ENCODE data around the gene PPP2R5E.
"Not testable (repeated sequence)": the region's sequence is repeated elsewhere in the genome, so short reads cannot be mapped to it uniquely, and the experiment has no call there.

Gene PPP2R5E

DNA sequence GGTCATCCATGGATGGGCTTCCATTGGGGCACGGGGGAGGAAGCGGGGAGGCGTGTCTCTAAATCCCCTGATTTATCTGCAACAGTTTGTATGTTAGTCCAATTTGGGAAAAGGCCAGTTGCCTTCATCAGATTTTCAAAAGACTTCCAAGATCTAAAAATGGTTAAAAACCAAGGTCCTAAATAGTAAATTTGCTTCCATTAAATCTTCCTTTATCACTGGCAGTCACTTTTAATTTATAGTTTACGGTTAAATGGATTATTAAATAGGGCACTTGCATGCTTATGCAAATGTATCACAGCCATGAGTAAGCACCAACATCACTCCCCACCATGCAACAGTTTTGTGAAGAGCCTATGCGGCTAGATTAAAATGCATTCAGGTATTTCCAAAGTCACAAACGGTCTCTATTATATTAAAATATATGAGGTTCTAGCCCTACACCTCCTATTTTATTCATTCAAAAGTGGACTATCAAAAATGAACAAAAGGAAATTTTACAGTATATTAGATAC lies 116.3 kb downstream of the PPP2R5E start:
- no peak for DNase-seq

DNA sequence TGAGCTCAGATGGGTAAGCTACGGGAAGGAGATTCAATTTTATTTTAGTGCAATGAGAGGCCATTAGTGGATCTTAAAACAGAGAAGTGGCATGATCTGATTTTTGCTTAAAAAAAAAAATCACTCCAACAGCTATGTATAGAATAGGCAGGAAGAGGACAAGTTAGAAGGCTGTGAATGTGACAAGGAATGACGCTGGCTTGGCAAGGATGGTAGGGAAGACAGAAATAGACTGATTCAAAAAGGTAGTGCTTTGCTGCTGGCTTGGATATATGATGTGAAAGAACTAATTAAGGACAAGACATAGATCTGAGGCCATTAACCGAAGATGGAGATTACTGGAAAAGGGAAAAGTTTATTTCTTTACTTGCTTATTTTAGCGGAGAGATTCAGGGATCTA lies 119.3 kb downstream of the PPP2R5E start:
- no peak for DNase-seq

DNA sequence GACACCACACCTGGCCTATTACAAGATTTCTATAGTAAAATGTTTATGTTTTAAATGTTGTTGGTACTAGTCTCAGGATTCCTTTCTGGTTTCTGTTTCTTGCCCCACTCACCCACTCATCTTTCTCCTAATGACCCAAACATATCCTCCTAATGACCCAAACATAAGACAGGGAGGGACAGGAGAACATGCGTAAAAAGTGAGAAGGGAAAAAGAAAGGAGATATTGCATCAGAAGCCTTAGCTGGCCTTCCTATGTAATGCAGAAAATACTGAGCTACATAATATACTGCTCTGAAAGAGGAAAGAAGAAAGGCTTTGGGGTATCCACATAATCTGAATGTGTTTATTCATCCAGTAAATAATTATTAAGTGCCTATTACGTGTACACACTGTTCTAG lies 119.8 kb downstream of the PPP2R5E start:
- DNase-seq: no peak

- DNase-seq: no peak
Observed at GRCh38 chr14:63421919-63422318, 121.3 kb downstream of the PPP2R5E start.

DNA sequence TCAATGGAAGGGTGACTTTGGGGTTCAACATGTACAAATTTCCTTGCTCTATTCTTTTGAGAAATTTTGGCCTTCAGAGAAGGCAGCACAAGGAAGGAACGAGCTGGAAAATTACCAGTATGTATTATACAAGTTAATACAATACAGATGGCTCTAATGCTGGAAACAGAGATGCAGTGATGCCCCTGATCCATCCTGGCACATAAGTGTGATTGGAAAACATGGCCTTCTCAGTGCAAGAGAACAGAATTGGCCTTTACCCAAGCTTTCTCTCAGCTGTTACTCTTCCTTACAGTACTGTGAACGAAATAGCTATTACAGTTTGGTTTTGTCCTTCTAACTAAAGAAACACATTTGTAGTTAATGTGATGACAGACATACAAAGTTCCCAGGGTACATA lies 122.0 kb downstream of the PPP2R5E start:
- no peak for DNase-seq

- DNase-seq: no peak
Observed at GRCh38 chr14:63418020-63418419, 125.2 kb downstream of the PPP2R5E start.

GRCh38 chr14:63413009-63413408 lies 130.2 kb downstream of the PPP2R5E start:
- no peak for DNase-seq

DNA sequence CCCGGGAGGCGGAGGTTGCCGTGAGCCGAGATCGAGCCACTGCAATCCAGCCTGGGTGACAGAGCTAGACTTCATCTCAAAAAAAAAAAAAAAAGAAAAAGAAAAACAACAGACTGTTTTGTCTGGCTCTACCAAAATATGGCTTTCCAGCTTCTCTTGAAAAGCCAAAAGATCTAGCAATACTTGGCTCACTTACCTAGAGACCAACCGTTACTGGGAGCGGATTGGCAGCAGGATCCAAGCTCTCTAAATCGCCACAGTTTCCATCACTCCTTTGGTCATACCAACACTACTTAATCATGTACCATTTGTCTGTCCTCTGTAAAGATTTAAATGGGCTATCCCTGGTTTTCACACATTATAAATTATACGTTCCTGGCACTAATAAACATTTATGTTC lies 136.8 kb downstream of the PPP2R5E start:
- DNase-seq: no peak

- no peak for DNase-seq
Observed at GRCh38 chr14:63405715-63406114, 137.5 kb downstream of the PPP2R5E start.

GRCh38 chr14:63404906-63405305 lies 138.3 kb downstream of the PPP2R5E start:
- DNase-seq: no peak

- no peak for DNase-seq
Observed at GRCh38 chr14:63401646-63402045, 141.5 kb downstream of the PPP2R5E start.

GRCh38 chr14:63398952-63399351 lies 144.2 kb downstream of the PPP2R5E start:
- DNase-seq: no peak

- DNase-seq: no peak
Observed at GRCh38 chr14:63394841-63395240, 148.3 kb downstream of the PPP2R5E start.

- DNase-seq: no peak
Observed at GRCh38 chr14:63394432-63394831, 148.7 kb downstream of the PPP2R5E start.

DNA sequence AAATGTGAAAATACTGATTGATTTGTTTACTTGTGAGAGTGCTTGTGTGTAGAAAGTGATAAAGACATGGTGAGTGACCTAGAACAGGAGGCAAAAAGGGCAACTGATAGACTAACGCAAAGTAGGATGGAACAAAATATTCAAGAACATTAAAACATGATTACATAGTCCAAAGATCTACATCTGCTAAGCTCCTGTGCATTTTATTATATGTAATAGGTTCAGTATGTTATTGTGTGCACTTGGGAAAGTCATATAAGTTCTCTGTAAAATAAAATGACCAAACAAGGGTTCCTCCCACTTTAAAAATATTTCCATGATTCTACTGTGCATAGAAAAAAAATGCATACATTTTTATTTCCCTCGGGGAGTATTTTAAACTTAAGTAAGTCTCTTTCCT lies 150.2 kb downstream of the PPP2R5E start:
- DNase-seq: no peak

- no peak for DNase-seq
Observed at GRCh38 chr14:63392236-63392635, 150.9 kb downstream of the PPP2R5E start.

DNA sequence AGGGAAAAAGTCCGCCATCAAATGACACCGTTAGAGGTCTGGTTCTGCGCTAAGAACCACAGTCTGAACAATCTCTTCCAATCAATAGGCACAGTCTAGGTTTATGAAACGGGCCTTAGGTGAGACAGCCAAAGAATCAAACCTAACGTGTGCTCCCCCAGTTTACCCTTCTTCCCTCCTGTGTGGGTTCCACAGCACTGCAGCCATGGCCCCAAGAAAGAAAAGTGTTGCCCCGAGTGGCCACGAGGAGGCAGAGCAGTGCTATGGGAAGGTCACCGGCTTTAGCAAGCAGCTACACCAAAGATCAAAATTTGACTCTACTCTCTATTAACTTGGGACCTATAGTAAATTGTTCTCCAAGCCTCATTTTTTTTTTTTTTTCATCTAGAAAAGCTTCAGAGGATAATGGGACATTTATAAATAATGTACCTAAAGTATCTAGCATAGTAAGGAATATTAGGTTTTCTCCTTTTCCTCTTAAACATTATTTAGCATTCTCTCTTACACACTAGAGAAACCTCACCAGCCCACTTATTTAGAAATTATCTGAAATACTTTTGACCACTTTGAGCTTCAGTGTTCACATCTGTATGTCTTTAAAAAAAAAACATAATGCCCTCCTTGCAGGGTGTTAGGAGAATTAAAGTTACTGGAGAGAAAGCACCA lies 154.3 kb downstream of the PPP2R5E start:
- no peak for DNase-seq

GRCh38 chr14:63387711-63388110 lies 155.5 kb downstream of the PPP2R5E start:
- DNase-seq: no peak

GRCh38 chr14:63383776-63384367 lies 159.3 kb downstream of the PPP2R5E start:
- DNase-seq: no peak

DNA sequence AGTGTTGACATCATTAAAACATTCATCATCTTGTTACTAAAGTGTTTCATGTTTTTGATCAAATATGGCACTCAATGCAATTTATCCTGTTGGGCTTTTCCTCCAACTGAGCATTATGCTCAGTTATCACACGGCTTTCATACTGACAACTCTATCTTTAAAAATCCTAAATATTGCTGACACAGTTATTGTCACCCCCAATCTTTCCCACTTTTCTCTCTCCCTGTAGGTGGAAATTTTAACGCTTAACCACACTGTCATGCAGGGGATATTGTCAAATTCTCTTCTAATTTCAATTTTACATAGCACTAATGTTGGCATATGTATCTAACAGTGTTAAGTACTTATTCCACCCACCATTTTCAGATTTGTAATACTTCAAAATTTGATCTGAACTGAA lies 164.7 kb downstream of the PPP2R5E start:
- DNase-seq: no peak

DNA sequence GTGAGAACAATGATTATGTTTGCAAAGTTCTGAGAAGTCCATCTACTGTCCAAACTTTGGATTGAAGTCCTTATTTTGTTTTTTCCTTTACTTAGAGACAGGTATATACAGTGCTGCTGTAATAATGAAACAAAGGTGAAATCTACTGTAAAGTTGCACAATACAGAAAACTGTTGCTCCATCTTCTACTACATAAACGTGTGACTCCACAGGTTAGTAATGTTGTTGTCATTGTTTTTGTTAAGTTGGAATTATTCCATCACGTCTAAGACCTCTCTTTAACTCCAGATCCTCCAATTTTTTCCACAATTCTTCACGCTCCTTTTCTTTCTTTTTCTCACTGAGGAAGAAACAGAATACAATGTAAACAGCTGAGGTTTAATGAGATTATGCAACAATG lies 167.4 kb downstream of the PPP2R5E start:
- DNase-seq: no peak

DNA sequence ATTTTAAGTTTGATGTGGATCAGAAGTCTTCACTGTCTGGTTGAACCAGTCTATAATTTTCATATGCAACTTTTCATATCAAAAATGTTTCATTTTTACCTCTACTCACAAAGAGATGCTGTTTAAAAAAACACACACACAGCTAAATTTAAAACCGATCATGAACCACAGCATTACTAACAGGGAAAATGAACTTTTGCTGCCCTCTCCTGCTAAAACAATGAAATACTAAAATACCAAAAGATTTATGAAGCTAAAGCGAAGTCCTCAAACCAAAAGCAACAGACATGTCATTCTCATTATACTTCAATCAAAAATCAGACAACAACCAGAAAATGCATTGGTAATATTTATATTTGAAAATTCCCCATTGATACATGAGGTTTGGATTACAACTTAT lies 171.6 kb downstream of the PPP2R5E start:
- DNase-seq: not testable (repeated sequence)

- no peak for DNase-seq
Observed at GRCh38 chr14:63371033-63371432, 172.1 kb downstream of the PPP2R5E start.

DNA sequence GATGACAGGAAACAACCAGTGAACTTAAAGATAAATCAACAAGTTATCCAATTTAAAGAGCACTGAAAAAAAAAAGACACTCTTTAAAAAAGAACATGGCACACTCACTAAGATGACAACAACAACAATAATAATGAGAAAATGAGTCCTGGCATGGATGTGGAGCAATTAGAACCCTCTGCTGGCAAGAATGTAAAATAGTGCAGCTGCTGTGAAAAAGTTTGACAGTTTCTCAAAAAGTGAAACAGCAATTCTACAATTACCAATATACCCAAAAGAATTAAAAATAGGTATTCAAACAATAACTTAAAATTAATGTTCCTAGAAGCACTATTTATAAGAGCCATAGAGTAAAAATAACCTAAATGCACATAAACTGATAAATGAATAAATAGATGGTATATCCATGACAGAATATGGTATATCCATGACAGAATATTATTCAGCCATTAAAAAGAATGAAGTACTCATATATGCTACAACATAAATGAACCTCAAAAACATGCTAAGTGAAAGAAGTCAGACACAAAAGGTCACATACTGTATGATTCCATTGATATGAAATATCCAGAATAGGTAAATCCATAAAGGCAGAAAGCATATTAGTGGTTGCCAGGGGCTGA lies 175.3 kb downstream of the PPP2R5E start:
- DNase-seq: no peak

Data from NCI-H345 (cell line).